ENCODE results near the gene KMT2C.

Gene KMT2C

DNA sequence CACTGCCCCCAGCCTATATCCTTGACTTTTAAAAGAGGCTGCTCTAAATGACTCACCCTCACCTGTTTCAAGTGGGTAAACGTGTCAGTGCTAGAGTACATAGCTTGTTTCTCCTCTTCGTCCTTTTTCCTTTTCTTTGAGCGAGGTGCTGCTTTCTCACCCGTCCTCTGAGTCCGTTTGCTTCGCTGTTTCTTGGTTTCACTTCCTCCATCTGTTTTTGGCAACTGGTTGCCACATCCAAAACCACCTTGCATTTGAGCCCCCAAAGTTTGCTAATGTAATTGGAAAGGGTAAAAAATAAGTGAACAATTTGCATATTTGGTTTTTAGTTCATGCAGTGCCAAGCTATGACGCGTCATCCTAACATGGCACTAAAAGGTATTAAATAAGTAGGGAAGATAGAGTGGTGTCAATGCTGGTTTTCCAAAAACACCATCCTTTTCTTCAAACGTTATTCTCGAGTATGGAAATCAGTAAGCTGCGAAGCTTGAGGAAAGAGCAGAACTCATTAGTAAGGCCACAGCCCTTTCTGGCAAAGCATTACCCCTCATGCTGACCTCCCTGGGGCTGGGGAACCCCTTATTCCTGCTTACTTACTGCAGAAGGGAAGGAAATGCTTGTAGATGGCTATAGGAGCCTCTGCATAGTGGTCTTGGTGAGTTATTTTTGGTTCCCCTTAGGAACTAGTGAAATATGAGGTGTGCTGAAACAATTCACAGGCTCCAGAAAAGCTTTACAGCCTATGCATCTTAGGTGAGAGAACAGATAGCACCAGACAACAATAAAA, 276.8 kb downstream of the KMT2C start:
- DNase-seq, result no peak
- no peak overlapping the region for H3K4me3 ChIP-seq (ENCODE audit: insufficient read depth, low read depth, low read length, poor library complexity, severe bottlenecking)
- no peak overlapping the region for H3K27ac ChIP-seq (ENCODE audit: insufficient read depth, low read length, poor library complexity, severe bottlenecking)
- H3K27me3 ChIP-seq (replicated peaks; ENCODE audit: control insufficient read depth, insufficient read depth, low read length, poor library complexity, severe bottlenecking), result no peaks in the 10 kb centered on the region
- peaks cover 43% of the 10 kb centered on the region for H3K36me3 ChIP-seq (ENCODE audit: control insufficient read depth, insufficient read depth, low read length)
- no peaks in the 10 kb centered on the region for H3K4me1 ChIP-seq (ENCODE audit: control insufficient read depth, insufficient read depth, low read length, poor library complexity, severe bottlenecking)
- no peaks in the 10 kb centered on the region for H3K9me3 ChIP-seq (ENCODE audit: control insufficient read depth, low read length)

DNA sequence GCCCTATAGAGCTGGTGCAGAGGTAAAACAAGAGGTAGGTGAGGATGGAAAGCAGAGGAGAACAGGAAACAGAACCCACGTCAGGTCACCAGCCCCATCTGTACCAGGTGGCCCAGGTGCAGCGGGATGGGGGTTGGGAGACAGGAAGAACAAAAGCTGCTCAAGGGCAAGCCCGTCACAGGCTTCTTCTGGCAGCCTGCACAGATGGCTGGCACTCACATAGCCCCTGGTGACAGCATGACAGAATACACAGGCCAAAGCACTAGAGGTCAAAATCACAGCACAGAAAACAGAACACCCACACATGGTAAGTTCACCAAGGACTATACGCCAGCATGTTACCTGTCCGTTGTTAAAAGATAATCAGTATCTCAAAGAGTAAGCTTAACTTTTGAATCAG, 283.5 kb downstream of the KMT2C start:
- no peaks in the 10 kb centered on the region for H3K9me3 ChIP-seq (ENCODE audit: control insufficient read depth, low read length)
- no peaks in the 10 kb centered on the region for H3K27me3 ChIP-seq (replicated peaks; ENCODE audit: control insufficient read depth, insufficient read depth, low read length, poor library complexity, severe bottlenecking)
- H3K36me3 ChIP-seq (ENCODE audit: control insufficient read depth, insufficient read depth, low read length), result peaks cover 65% of the 10 kb centered on the region
- no peak overlapping the region for H3K27ac ChIP-seq (ENCODE audit: insufficient read depth, low read length, poor library complexity, severe bottlenecking)
- no peak for DNase-seq
- H3K4me1 ChIP-seq (ENCODE audit: control insufficient read depth, insufficient read depth, low read length, poor library complexity, severe bottlenecking), result no peaks in the 10 kb centered on the region
- no peak overlapping the region for H3K4me3 ChIP-seq (ENCODE audit: insufficient read depth, low read depth, low read length, poor library complexity, severe bottlenecking)

DNA sequence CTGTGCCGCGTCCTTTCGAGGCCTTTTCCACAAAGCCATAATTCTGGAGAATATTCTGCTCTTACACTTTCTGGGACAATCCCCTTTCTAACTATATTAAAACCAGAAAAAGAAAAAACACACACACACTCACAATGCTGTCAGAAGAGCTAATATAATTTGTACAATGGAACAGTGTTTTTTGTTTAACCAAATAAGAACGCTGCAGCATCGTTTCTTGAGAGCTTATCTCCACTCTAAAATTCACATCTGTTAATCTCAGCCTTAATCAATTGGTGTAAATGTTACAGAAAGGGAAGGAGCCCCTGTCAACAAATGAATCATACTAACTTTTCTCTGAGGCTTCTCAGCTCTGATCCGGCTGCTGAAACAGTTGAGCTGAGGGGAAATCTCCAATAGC, 286.4 kb downstream of the KMT2C start:
- Histone ChIP-seq H3K4me1 (ENCODE audit: control insufficient read depth, insufficient read depth, low read length, poor library complexity, severe bottlenecking) (peaks cover 19% of the 10 kb centered on the region), H3K27ac (ENCODE audit: insufficient read depth, low read length, poor library complexity, severe bottlenecking) (no peak overlapping the region), H3K4me3 (ENCODE audit: insufficient read depth, low read depth, low read length, poor library complexity, severe bottlenecking) (no peak overlapping the region), H3K9me3 (ENCODE audit: control insufficient read depth, low read length) (no peaks in the 10 kb centered on the region), H3K36me3 (ENCODE audit: control insufficient read depth, insufficient read depth, low read length) (peaks cover 53% of the 10 kb centered on the region), H3K27me3 (replicated peaks; ENCODE audit: control insufficient read depth, insufficient read depth, low read length, poor library complexity, severe bottlenecking) (no peaks in the 10 kb centered on the region)
- DNase-seq, result no peak

- Histone ChIP-seq H3K4me3 (ENCODE audit: insufficient read depth, low read depth, low read length, poor library complexity, severe bottlenecking) (no peak overlapping the region), H3K36me3 (ENCODE audit: control insufficient read depth, insufficient read depth, low read length) (peaks cover 48% of the 10 kb centered on the region), H3K27ac (ENCODE audit: insufficient read depth, low read length, poor library complexity, severe bottlenecking) (no peak overlapping the region), H3K27me3 (replicated peaks; ENCODE audit: control insufficient read depth, insufficient read depth, low read length, poor library complexity, severe bottlenecking) (no peaks in the 10 kb centered on the region), H3K4me1 (ENCODE audit: control insufficient read depth, insufficient read depth, low read length, poor library complexity, severe bottlenecking) (peaks cover 26% of the 10 kb centered on the region), H3K9me3 (ENCODE audit: control insufficient read depth, low read length) (no peaks in the 10 kb centered on the region)
- no peak for DNase-seq
These were observed 287.1 kb downstream of the KMT2C start for GRCh38 chr7:152148706-152149105.

DNA sequence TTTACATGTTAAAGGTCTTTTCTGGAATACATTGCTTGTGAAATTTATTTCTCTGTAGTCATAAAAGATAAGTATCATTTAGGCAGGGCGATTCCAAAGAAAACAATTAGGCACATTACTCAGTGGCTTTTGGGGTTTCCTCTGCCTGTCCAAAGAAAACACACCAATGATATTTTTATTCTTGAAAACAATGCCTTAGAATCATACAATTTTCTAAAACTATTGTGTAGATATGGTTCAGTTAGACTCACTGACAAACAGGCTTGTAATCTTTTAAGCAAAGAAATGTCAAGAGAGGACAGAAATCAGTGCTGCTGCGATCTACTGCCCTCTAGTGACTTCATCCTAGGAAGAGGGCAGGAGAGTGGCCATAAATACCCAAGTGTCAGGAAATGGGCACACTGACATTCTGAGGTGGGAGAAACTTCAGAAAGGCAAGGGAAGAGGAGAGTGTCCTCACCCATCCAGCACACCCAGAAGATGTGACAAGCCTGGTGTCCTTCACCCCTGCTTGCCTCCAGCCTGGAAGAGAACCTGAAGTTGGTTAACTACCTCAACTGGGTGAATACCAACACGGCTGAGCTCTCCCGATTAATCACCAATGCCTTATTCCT, 289.8 kb downstream of the KMT2C start:
- Histone ChIP-seq H3K27ac (ENCODE audit: insufficient read depth, low read length, poor library complexity, severe bottlenecking) (no peak overlapping the region), H3K4me1 (ENCODE audit: control insufficient read depth, insufficient read depth, low read length, poor library complexity, severe bottlenecking) (peaks cover 40% of the 10 kb centered on the region), H3K36me3 (ENCODE audit: control insufficient read depth, insufficient read depth, low read length) (peaks cover 23% of the 10 kb centered on the region), H3K4me3 (ENCODE audit: insufficient read depth, low read depth, low read length, poor library complexity, severe bottlenecking) (no peak overlapping the region), H3K27me3 (replicated peaks; ENCODE audit: control insufficient read depth, insufficient read depth, low read length, poor library complexity, severe bottlenecking) (no peaks in the 10 kb centered on the region), H3K9me3 (ENCODE audit: control insufficient read depth, low read length) (no peaks in the 10 kb centered on the region)
- no peak for DNase-seq

- peaks cover 27% of the 10 kb centered on the region for H3K36me3 ChIP-seq (ENCODE audit: control insufficient read depth, insufficient read depth, low read length)
- H3K4me3 ChIP-seq (ENCODE audit: insufficient read depth, low read depth, low read length, poor library complexity, severe bottlenecking), result peak overlapping the region; percentile 14
- peaks cover 40% of the 10 kb centered on the region for H3K4me1 ChIP-seq (ENCODE audit: control insufficient read depth, insufficient read depth, low read length, poor library complexity, severe bottlenecking)
- H3K9me3 ChIP-seq (ENCODE audit: control insufficient read depth, low read length), result no peaks in the 10 kb centered on the region
- no peak for DNase-seq
- peak overlapping the region; percentile 47 for H3K27ac ChIP-seq (ENCODE audit: insufficient read depth, low read length, poor library complexity, severe bottlenecking)
- no peaks in the 10 kb centered on the region for H3K27me3 ChIP-seq (replicated peaks; ENCODE audit: control insufficient read depth, insufficient read depth, low read length, poor library complexity, severe bottlenecking)
These were observed 291.1 kb downstream of the KMT2C start for GRCh38 chr7:152144557-152145245.

DNA sequence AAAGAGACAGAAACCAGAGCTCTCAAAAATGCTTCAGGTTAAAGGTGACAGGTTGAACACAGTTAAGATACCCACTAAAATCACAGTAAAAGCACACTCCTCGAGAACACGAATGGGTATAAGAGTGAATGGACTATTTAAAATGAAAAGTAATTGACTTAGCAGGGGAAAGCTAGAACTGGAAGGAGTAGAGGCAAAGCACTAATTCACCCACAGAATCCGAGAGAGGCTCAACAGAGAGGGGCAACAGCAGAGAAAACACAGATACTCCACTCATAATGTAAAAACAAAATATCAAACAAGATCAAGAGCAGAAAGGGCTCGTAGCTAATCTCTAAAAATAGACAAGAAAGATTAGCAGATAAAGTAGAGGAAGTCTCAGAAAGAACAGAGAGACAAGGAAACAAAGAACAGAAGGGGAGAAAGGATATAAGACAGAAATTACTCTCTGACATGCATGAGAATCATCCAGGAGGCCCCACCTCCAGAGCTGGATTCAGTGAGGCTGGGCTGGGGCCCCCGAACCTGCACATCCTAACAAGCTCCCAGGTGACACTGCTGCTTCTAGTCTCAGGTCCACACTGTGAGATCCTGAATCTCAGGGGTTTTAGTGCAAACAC, 292.7 kb downstream of the KMT2C start:
- Histone ChIP-seq H3K4me1 (ENCODE audit: control insufficient read depth, insufficient read depth, low read length, poor library complexity, severe bottlenecking) (peaks cover 40% of the 10 kb centered on the region), H3K27me3 (replicated peaks; ENCODE audit: control insufficient read depth, insufficient read depth, low read length, poor library complexity, severe bottlenecking) (no peaks in the 10 kb centered on the region), H3K36me3 (ENCODE audit: control insufficient read depth, insufficient read depth, low read length) (peaks cover 31% of the 10 kb centered on the region), H3K27ac (ENCODE audit: insufficient read depth, low read length, poor library complexity, severe bottlenecking) (peak overlapping the region; percentile 47), H3K9me3 (ENCODE audit: control insufficient read depth, low read length) (no peaks in the 10 kb centered on the region), H3K4me3 (ENCODE audit: insufficient read depth, low read depth, low read length, poor library complexity, severe bottlenecking) (no peak overlapping the region)
- no peak for DNase-seq

GRCh38 chr7:152140560-152140959, 295.2 kb downstream of the KMT2C start:
- H3K27ac ChIP-seq (ENCODE audit: insufficient read depth, low read length, poor library complexity, severe bottlenecking), result no peak overlapping the region
- peaks cover 32% of the 10 kb centered on the region for H3K4me1 ChIP-seq (ENCODE audit: control insufficient read depth, insufficient read depth, low read length, poor library complexity, severe bottlenecking)
- no peak for DNase-seq
- peaks cover 41% of the 10 kb centered on the region for H3K36me3 ChIP-seq (ENCODE audit: control insufficient read depth, insufficient read depth, low read length)
- H3K27me3 ChIP-seq (replicated peaks; ENCODE audit: control insufficient read depth, insufficient read depth, low read length, poor library complexity, severe bottlenecking), result no peaks in the 10 kb centered on the region
- no peak overlapping the region for H3K4me3 ChIP-seq (ENCODE audit: insufficient read depth, low read depth, low read length, poor library complexity, severe bottlenecking)
- no peaks in the 10 kb centered on the region for H3K9me3 ChIP-seq (ENCODE audit: control insufficient read depth, low read length)

DNA sequence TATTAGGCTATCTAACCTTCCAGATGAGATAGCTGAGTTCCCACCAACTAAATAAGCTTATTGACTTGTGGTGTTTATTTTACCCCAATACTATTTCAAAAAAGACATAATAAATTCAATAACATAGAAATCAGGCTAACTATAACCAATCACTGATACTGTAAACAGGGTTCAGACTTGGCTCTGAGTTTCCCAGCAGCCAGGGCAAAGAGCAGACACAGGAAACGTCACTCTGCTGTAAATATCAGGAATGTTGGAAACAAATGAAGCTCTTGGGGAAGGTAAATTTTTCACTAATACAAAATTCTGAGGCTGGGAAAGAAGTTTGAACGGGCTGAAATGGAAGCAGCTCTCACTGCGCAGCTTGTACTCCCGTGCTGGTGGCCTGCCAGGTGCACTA, 295.7 kb downstream of the KMT2C start:
- no peak overlapping the region for H3K4me3 ChIP-seq (ENCODE audit: insufficient read depth, low read depth, low read length, poor library complexity, severe bottlenecking)
- no peak overlapping the region for H3K27ac ChIP-seq (ENCODE audit: insufficient read depth, low read length, poor library complexity, severe bottlenecking)
- H3K36me3 ChIP-seq (ENCODE audit: control insufficient read depth, insufficient read depth, low read length), result peaks cover 41% of the 10 kb centered on the region
- peaks cover 27% of the 10 kb centered on the region for H3K4me1 ChIP-seq (ENCODE audit: control insufficient read depth, insufficient read depth, low read length, poor library complexity, severe bottlenecking)
- H3K27me3 ChIP-seq (replicated peaks; ENCODE audit: control insufficient read depth, insufficient read depth, low read length, poor library complexity, severe bottlenecking), result no peaks in the 10 kb centered on the region
- no peak for DNase-seq
- no peaks in the 10 kb centered on the region for H3K9me3 ChIP-seq (ENCODE audit: control insufficient read depth, low read length)

Measured in effector memory CD4-positive, alpha-beta T cell (primary cell).